C4-2B (cell line): ENCODE results near the gene LBP.

Experiments used
- ZFX ChIP-seq: fragments of 450-650 bp; IDR thresholded peaks from 2 replicates; pipeline ENCODE4 v1.6.1; 2017
- TF ChIP-seq, protein P1 (sequence below): fragments of 450-650 bp; conservative IDR thresholded peaks from 2 replicates; pipeline ENCODE4 v1.5.1; 2017; ENCODE audit warnings: mild to moderate bottlenecking

DNA sequence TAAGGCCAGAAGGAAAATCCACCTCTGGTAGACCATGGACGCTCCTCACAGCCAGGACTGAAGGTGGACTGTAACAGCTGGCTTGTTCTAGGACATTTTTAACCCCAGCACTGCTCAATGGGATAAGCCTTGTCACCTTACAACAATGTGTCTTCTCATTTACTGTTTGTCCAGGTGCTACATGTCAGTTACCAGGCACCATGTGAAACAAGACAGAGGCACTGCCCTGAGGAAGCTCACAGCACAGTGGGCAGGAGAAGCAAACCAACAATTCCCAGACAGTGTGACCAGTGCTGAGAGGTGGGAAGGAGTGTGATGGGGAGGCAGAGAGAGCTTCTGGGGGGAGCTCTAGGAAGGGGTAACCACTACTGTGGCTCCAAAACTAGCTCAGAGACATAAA lies 78.1 kb downstream of the LBP start:
- TF ChIP-seq, protein P1, sequence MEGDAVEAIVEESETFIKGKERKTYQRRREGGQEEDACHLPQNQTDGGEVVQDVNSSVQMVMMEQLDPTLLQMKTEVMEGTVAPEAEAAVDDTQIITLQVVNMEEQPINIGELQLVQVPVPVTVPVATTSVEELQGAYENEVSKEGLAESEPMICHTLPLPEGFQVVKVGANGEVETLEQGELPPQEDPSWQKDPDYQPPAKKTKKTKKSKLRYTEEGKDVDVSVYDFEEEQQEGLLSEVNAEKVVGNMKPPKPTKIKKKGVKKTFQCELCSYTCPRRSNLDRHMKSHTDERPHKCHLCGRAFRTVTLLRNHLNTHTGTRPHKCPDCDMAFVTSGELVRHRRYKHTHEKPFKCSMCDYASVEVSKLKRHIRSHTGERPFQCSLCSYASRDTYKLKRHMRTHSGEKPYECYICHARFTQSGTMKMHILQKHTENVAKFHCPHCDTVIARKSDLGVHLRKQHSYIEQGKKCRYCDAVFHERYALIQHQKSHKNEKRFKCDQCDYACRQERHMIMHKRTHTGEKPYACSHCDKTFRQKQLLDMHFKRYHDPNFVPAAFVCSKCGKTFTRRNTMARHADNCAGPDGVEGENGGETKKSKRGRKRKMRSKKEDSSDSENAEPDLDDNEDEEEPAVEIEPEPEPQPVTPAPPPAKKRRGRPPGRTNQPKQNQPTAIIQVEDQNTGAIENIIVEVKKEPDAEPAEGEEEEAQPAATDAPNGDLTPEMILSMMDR: no peak
- no peak for TF ChIP-seq ZFX
